Neural cell (in vitro differentiated cells): ENCODE measurements around the gene DUS2. TPM values are rescaled to one million over a fixed set of nuclear protein-coding genes. Genes with fewer than 3 reads are reported as not detected.

ENCODE experiments used
- H2AFZ ChIP-seq: fragments of 200-600, 300-800 bp; sonication (generic), shearing (Covaris generic); 2 replicates; pipeline ENCODE4 v1.6.0; 2014; ENCODE audit warnings: low read depth, mild to moderate bottlenecking, antibody characterized with exemption, low read length, moderate library complexity
- H3F3A ChIP-seq: fragments of 200-600 bp; shearing (Covaris generic); 2 replicates; pipeline ENCODE4 v1.6.1; 2016; ENCODE audit warnings: mild to moderate bottlenecking, moderate library complexity, mixed read lengths, antibody characterized with exemption, low read length; ENCODE audit not compliant: insufficient read depth, poor library complexity, severe bottlenecking
- H3K27ac ChIP-seq: fragments of 200-600, 300-800 bp; sonication (generic), shearing (Covaris generic); 2 replicates; pipeline ENCODE4 v1.5.1; 2014; ENCODE audit warnings: mild to moderate bottlenecking, low read length, moderate library complexity
- H3K27me3 ChIP-seq: fragments of 300-800, 200-600 bp; sonication (generic), shearing (Covaris generic); 2 replicates; pipeline ENCODE4 v1.6.0; 2014; ENCODE audit warnings: mild to moderate bottlenecking, low read depth, low read length, moderate library complexity; ENCODE audit not compliant: insufficient read depth
- H3K36me3 ChIP-seq: fragments of 300-800, 200-600 bp; sonication (generic), shearing (Covaris generic); 2 replicates; pipeline ENCODE4 v1.5.1; 2014; ENCODE audit warnings: mild to moderate bottlenecking, antibody characterized with exemption, low read length, moderate library complexity; ENCODE audit not compliant: insufficient read depth
- H3K4me2 ChIP-seq: fragments of 300-800, 200-600 bp; sonication (generic), shearing (Covaris generic); 2 replicates; pipeline ENCODE4 v1.6.0; 2014; ENCODE audit warnings: mild to moderate bottlenecking, low read length
- H3K4me3 ChIP-seq: fragments of 300-800, 200-600 bp; sonication (generic), shearing (Covaris generic); 2 replicates; pipeline ENCODE4 v1.5.1; 2014; ENCODE audit warnings: mild to moderate bottlenecking, low read length, moderate library complexity
- H3K79me2 ChIP-seq: fragments of 200-600 bp; shearing (Covaris generic); replicated peaks from 2 replicates; pipeline ENCODE4 v1.6.0; 2014; ENCODE audit warnings: mild to moderate bottlenecking, low read length, moderate library complexity; ENCODE audit not compliant: insufficient read depth
- H3K9ac ChIP-seq: fragments of 300-800, 200-600 bp; sonication (generic), shearing (Covaris generic); 2 replicates; pipeline ENCODE4 v1.6.1; 2016; ENCODE audit warnings: mild to moderate bottlenecking, low read length, mixed read lengths
- H3K9me2 ChIP-seq: fragments of 200-600 bp; shearing (Covaris generic); 2 replicates; pipeline ENCODE4 v1.6.1; 2016; ENCODE audit warnings: mild to moderate bottlenecking, low read length, mixed read lengths; ENCODE audit not compliant: insufficient read depth
- H3K9me3 ChIP-seq: fragments of 200-600, 300-800 bp; sonication (generic), shearing (Covaris generic); 2 replicates; pipeline ENCODE4 v1.6.1; 2016; ENCODE audit warnings: mild to moderate bottlenecking, mixed run types, low read length, moderate library complexity, mixed read lengths
- H4K20me1 ChIP-seq: fragments of 200-600 bp; shearing (Covaris generic); 2 replicates; pipeline ENCODE4 v1.6.1; 2016; ENCODE audit warnings: mild to moderate bottlenecking, mixed run types; ENCODE audit not compliant: insufficient read depth
- EP300 ChIP-seq: fragments of 450-650 bp; conservative IDR thresholded peaks from 2 replicates; pipeline ENCODE4 v1.6.1; 2014; ENCODE audit warnings: antibody characterized with exemption, mild to moderate bottlenecking, moderate library complexity; ENCODE audit not compliant: poor library complexity, severe bottlenecking
- EZH2 ChIP-seq: fragments of 200-600, 300-800 bp; shearing (Covaris generic), sonication (generic); IDR thresholded peaks from 2 replicates; pipeline ENCODE4 v1.6.1; 2014; ENCODE audit warnings: antibody characterized with exemption, low read length, borderline replicate concordance, mild to moderate bottlenecking; ENCODE audit not compliant: insufficient read depth, poor library complexity, severe bottlenecking
- MXI1 ChIP-seq: fragments of 450-650 bp; conservative IDR thresholded peaks from 2 replicates; pipeline ENCODE4 v1.6.1; 2014; ENCODE audit warnings: antibody characterized with exemption, mild to moderate bottlenecking; ENCODE audit not compliant: poor library complexity, severe bottlenecking
- POLR2AphosphoS5 ChIP-seq: IDR thresholded peaks from 2 replicates; pipeline ENCODE4 v1.6.1; 2012
- RAD21 ChIP-seq: fragments of 450-650 bp; conservative IDR thresholded peaks from 2 replicates; pipeline ENCODE4 v1.6.1; 2014; ENCODE audit warnings: antibody characterized with exemption, mild to moderate bottlenecking, moderate library complexity
- SMC3 ChIP-seq: fragments of 450-650 bp; conservative IDR thresholded peaks from 2 replicates; pipeline ENCODE4 v1.6.1; 2014; ENCODE audit warnings: antibody characterized with exemption, mild to moderate bottlenecking, moderate library complexity; ENCODE audit not compliant: poor library complexity
- TAF1 ChIP-seq: IDR thresholded peaks from 2 replicates; pipeline ENCODE4 v1.6.1; 2012; ENCODE audit warnings: low read depth
- polyA plus RNA-seq: library from polyadenylated mRNA; depleted of rRNA; stranded (reverse); fragments of >200 nt; gene quantifications from 2 replicates; pipeline ENCODE4 v1.2.3, GENCODE V29; 2014
- TF ChIP-seq, protein P1 (sequence below): fragments of 450-650 bp; IDR thresholded peaks from 2 replicates; pipeline ENCODE4 v1.5.1; 2014; ENCODE audit warnings: antibody characterized with exemption, mild to moderate bottlenecking, moderate library complexity; ENCODE audit not compliant: poor library complexity, severe bottlenecking
- TF ChIP-seq, protein P2 (sequence below): IDR thresholded peaks from 2 replicates; pipeline ENCODE4 v1.6.1; 2012; ENCODE audit warnings: borderline replicate concordance

The DUS2 gene
- polyA plus RNA-seq, 1 donor from 2014 or later, result 22.4 TPM

- no peaks in the 10 kb centered on the region for H3K36me3 ChIP-seq
- no peaks in the 10 kb centered on the region for H3K79me2 ChIP-seq
- no peaks in the 10 kb centered on the region for H4K20me1 ChIP-seq
- no peaks in the 10 kb centered on the region for H3K9me3 ChIP-seq
- H3K9ac ChIP-seq, result no peak overlapping the region
- H2AFZ ChIP-seq, result no peak overlapping the region
- no peaks in the 10 kb centered on the region for H3K27me3 ChIP-seq
- TF ChIP-seq MXI1, result no peak
- TF ChIP-seq, protein P1, sequence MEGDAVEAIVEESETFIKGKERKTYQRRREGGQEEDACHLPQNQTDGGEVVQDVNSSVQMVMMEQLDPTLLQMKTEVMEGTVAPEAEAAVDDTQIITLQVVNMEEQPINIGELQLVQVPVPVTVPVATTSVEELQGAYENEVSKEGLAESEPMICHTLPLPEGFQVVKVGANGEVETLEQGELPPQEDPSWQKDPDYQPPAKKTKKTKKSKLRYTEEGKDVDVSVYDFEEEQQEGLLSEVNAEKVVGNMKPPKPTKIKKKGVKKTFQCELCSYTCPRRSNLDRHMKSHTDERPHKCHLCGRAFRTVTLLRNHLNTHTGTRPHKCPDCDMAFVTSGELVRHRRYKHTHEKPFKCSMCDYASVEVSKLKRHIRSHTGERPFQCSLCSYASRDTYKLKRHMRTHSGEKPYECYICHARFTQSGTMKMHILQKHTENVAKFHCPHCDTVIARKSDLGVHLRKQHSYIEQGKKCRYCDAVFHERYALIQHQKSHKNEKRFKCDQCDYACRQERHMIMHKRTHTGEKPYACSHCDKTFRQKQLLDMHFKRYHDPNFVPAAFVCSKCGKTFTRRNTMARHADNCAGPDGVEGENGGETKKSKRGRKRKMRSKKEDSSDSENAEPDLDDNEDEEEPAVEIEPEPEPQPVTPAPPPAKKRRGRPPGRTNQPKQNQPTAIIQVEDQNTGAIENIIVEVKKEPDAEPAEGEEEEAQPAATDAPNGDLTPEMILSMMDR, result no peak
- TF ChIP-seq TAF1, result no peak
- TF ChIP-seq EZH2, result no peak
- H3F3A ChIP-seq, result no peaks in the 10 kb centered on the region
- H3K9me2 ChIP-seq, result no peaks in the 10 kb centered on the region
- no peak overlapping the region for H3K4me3 ChIP-seq
- H3K27ac ChIP-seq, result no peak overlapping the region
- H3K4me2 ChIP-seq, result no peak overlapping the region
Observed at GRCh38 chr16:68031951-68032350, 8.9 kb downstream of the DUS2 start.

GRCh38 chr16:68033101-68033500, 10.0 kb downstream of the DUS2 start:
- no peaks in the 10 kb centered on the region for H3K27me3 ChIP-seq
- H3F3A ChIP-seq, result no peaks in the 10 kb centered on the region
- TF ChIP-seq RAD21, result no peak
- TF ChIP-seq, protein P1, result no peak
- no peak for TF ChIP-seq MXI1
- TF ChIP-seq, protein P2, sequence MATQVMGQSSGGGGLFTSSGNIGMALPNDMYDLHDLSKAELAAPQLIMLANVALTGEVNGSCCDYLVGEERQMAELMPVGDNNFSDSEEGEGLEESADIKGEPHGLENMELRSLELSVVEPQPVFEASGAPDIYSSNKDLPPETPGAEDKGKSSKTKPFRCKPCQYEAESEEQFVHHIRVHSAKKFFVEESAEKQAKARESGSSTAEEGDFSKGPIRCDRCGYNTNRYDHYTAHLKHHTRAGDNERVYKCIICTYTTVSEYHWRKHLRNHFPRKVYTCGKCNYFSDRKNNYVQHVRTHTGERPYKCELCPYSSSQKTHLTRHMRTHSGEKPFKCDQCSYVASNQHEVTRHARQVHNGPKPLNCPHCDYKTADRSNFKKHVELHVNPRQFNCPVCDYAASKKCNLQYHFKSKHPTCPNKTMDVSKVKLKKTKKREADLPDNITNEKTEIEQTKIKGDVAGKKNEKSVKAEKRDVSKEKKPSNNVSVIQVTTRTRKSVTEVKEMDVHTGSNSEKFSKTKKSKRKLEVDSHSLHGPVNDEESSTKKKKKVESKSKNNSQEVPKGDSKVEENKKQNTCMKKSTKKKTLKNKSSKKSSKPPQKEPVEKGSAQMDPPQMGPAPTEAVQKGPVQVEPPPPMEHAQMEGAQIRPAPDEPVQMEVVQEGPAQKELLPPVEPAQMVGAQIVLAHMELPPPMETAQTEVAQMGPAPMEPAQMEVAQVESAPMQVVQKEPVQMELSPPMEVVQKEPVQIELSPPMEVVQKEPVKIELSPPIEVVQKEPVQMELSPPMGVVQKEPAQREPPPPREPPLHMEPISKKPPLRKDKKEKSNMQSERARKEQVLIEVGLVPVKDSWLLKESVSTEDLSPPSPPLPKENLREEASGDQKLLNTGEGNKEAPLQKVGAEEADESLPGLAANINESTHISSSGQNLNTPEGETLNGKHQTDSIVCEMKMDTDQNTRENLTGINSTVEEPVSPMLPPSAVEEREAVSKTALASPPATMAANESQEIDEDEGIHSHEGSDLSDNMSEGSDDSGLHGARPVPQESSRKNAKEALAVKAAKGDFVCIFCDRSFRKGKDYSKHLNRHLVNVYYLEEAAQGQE, result no peak
- no peak for TF ChIP-seq EZH2
- no peak for TF ChIP-seq SMC3
- no peak for TF ChIP-seq EP300
- TF ChIP-seq POLR2AphosphoS5, result no peak
- TF ChIP-seq TAF1, result no peak
- no peak overlapping the region for H2AFZ ChIP-seq
- no peak overlapping the region for H3K9ac ChIP-seq
- no peak overlapping the region for H3K27ac ChIP-seq
- H3K9me2 ChIP-seq, result no peaks in the 10 kb centered on the region
- no peaks in the 10 kb centered on the region for H3K79me2 ChIP-seq
- no peaks in the 10 kb centered on the region for H3K9me3 ChIP-seq
- H3K36me3 ChIP-seq, result no peaks in the 10 kb centered on the region
- no peaks in the 10 kb centered on the region for H4K20me1 ChIP-seq
- no peak overlapping the region for H3K4me2 ChIP-seq
- no peak overlapping the region for H3K4me3 ChIP-seq
